ENCODE measurements around the gene IGF2BP1.

The IGF2BP1 gene
- total RNA-seq = 0.10 to 0.39 reads per million in 2 donors

GRCh38 chr17:48997103-48997826, at the start of gene IGF2BP1:
Gene IGF2BP1, plus strand, starts transcription at chr17:48997385. Its CDS starts 361 bp downstream, at chr17:48997746.
- DNase-seq = no peak

- DNase-seq = no peak
Observed at GRCh38 chr17:48951572-48951971, 45.6 kb upstream of the IGF2BP1 start.

GRCh38 chr17:48952904-48953303, 44.3 kb upstream of the IGF2BP1 start:
- no peak for DNase-seq

GRCh38 chr17:48954300-48954755, 42.9 kb upstream of the IGF2BP1 start:
- DNase-seq = no peak

- no peak for DNase-seq
Observed at GRCh38 chr17:48960834-48961515, 36.2 kb upstream of the IGF2BP1 start.

- no peak for DNase-seq
Observed at GRCh38 chr17:48961516-48962233, 35.5 kb upstream of the IGF2BP1 start.

GRCh38 chr17:48970224-48970623, 27.0 kb upstream of the IGF2BP1 start:
- DNase-seq = no peak

- no peak for DNase-seq
Observed at GRCh38 chr17:48970865-48971687, 26.1 kb upstream of the IGF2BP1 start.

GRCh38 chr17:48972749-48973097, 24.5 kb upstream of the IGF2BP1 start:
- no peak for DNase-seq

- no peak for DNase-seq
Observed at GRCh38 chr17:48973806-48974205, 23.4 kb upstream of the IGF2BP1 start.

- DNase-seq = no peak
Observed at GRCh38 chr17:48981927-48982539, 15.2 kb upstream of the IGF2BP1 start.

GRCh38 chr17:48985436-48986245, 11.5 kb upstream of the IGF2BP1 start:
- no peak for DNase-seq

- no peak for DNase-seq
Observed at GRCh38 chr17:48989100-48989499, 8.1 kb upstream of the IGF2BP1 start.

GRCh38 chr17:48990882-48991357, 6.3 kb upstream of the IGF2BP1 start:
- DNase-seq = no peak

GRCh38 chr17:48992444-48992843, 4.7 kb upstream of the IGF2BP1 start:
- DNase-seq = no peak

- DNase-seq = no peak
Observed at GRCh38 chr17:48993305-48993704, 3.9 kb upstream of the IGF2BP1 start.

- DNase-seq = no peak
Observed at GRCh38 chr17:48993951-48994350, 3.2 kb upstream of the IGF2BP1 start.

GRCh38 chr17:48994549-48995303, 2.5 kb upstream of the IGF2BP1 start:
- no peak for DNase-seq

GRCh38 chr17:48995304-48995973, 1.7 kb upstream of the IGF2BP1 start:
- no peak for DNase-seq

All from activated gamma-delta T cell (primary cell).